Measurements from ENCODE around the gene SMYD4.
A peak's percentile ranks its signal among the peaks of the same experiment; 100 is the strongest.
"Not testable (repeated sequence)": the region's sequence is repeated elsewhere in the genome, so short reads cannot be mapped to it uniquely, and the experiment has no call there.

SMYD4 gene

GRCh38 chr17:1870592-1870991 lies 40.9 kb upstream of the SMYD4 start:
- no peak for DNase-seq (ENCODE audit: extremely low read depth, low read depth)
- TF ChIP-seq CTCF (IDR thresholded peaks at IDR 0.05; ENCODE audit: low read depth, low read length) = no peak

GRCh38 chr17:1868090-1868489 lies 38.4 kb upstream of the SMYD4 start:
- TF ChIP-seq CTCF (IDR thresholded peaks at IDR 0.05; ENCODE audit: low read depth, low read length) = no peak
- no peak for DNase-seq (ENCODE audit: extremely low read depth, low read depth)

- TF ChIP-seq CTCF (IDR thresholded peaks at IDR 0.05; ENCODE audit: low read depth, low read length) = no peak
- DNase-seq (ENCODE audit: extremely low read depth, low read depth) = no peak
Measured at GRCh38 chr17:1867307-1867706, 37.6 kb upstream of the SMYD4 start.

GRCh38 chr17:1865252-1866037 lies 35.7 kb upstream of the SMYD4 start:
- peak; percentile 54 for TF ChIP-seq CTCF (IDR thresholded peaks at IDR 0.05; ENCODE audit: low read depth, low read length)
- no peak for DNase-seq (ENCODE audit: extremely low read depth, low read depth)

- no peak for TF ChIP-seq CTCF (IDR thresholded peaks at IDR 0.05; ENCODE audit: low read depth, low read length)
- no peak for DNase-seq (ENCODE audit: extremely low read depth, low read depth)
Measured at GRCh38 chr17:1861391-1862010, 31.8 kb upstream of the SMYD4 start.

GRCh38 chr17:1860978-1861377 lies 31.3 kb upstream of the SMYD4 start:
- no peak for TF ChIP-seq CTCF (IDR thresholded peaks at IDR 0.05; ENCODE audit: low read depth, low read length)
- DNase-seq (ENCODE audit: extremely low read depth, low read depth) = no peak

- not testable (repeated sequence) for DNase-seq (ENCODE audit: extremely low read depth, low read depth)
Measured at GRCh38 chr17:1856462-1856861, 26.8 kb upstream of the SMYD4 start.

Data from AG09319 (cell line).